Stimulated activated CD8-positive, alpha-beta memory T cell treated with anti-CD3 and anti-CD28 coated beads, Interleukin-7, amount 100 ng/mL, for 4 hours (primary cell): ENCODE data around the gene SRMS.
A peak's percentile ranks its signal among the peaks of the same experiment; 100 is the strongest.
"Not testable (repeated sequence)": the region's sequence is repeated elsewhere in the genome, so short reads cannot be mapped to it uniquely, and the experiment has no call there.

ENCODE experiments used
- DNase-seq, 2 donors: peaks; one replicate each; pipeline ENCODE4 v3.0.0-alpha.2; 2020; ENCODE audit warnings: low read depth in 2 of 2

SRMS gene

GRCh38 chr20:63578224-63579016 is 30.9 kb upstream of the SRMS start:
- no peak for DNase-seq

DNA sequence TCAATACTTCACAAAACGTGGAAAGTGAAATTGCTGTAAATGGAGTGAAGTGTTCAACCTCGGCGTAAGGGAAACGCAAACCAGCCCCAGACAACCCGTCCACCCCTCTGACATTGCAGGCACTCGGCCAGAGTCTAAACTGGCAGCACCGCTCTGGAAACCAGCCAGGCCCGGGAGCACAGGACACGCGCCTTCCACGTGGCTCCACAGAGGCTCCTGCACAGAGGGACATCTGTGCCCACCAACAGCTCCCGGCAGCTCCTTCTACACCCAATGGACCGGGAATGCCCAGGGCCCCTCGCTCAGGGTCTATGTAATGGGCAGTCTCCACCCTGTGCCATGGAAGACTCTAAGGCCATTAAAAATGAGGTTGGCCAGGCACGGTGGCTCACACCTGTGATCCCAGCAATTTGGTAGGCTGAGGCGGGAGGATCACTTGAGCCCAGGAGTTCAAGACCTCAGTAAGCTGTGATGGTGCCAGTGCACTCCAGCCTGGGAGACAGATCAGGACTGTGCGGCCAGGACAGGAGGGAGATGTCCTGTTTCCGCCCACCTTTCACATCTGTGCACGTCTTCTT is 29.9 kb upstream of the SRMS start:
- no peak for DNase-seq

- DNase-seq, result no peak
Observed at GRCh38 chr20:63576311-63576710, 28.8 kb upstream of the SRMS start.

- no peak for DNase-seq
Observed at GRCh38 chr20:63574829-63575743, 27.5 kb upstream of the SRMS start.

DNA sequence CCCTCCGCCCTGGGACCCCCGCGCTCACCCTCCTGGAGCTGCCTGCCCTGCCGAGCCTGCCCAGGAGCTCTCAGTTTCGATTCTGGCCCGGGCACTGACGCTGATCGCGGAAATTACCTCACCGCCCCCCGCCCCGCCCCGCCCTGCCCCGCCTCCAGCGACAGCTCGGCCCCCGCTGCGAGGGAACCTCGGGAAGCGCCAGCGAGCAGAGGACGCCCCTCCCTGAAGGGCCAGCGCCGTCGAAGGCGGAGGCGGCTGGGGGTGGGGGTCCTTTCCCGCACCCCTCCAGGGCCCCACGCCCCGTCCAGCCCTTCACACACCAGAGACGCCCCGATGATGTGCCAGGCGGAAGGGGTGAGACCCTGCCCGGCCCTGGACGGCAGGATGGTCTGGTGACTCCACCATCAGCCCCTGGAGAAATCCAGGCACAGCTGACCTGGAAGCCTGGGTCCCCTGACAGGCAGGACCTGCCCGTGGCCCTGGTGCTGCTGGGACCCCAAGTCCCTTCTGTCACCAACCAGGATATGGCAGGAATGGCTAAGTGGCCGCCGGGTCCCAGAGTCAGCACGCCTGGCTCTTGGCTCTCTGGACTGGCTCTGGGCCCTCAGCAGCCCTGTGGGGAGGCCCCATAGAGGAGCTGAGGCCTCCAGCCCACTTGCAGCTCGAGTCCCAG is 26.7 kb upstream of the SRMS start, which contains the start of gene HELZ2:
HELZ2 (minus strand) TSS at position 84 of the 673 bp plus-strand sequence. CDS start 1,854 bp downstream, outside the sequence.
- DNase-seq, result peak; percentile 61 to 62

- DNase-seq, result no peak
Observed at GRCh38 chr20:63573647-63574131, 26.1 kb upstream of the SRMS start.

GRCh38 chr20:63572788-63573646 is 25.5 kb upstream of the SRMS start:
- no peak for DNase-seq

DNA sequence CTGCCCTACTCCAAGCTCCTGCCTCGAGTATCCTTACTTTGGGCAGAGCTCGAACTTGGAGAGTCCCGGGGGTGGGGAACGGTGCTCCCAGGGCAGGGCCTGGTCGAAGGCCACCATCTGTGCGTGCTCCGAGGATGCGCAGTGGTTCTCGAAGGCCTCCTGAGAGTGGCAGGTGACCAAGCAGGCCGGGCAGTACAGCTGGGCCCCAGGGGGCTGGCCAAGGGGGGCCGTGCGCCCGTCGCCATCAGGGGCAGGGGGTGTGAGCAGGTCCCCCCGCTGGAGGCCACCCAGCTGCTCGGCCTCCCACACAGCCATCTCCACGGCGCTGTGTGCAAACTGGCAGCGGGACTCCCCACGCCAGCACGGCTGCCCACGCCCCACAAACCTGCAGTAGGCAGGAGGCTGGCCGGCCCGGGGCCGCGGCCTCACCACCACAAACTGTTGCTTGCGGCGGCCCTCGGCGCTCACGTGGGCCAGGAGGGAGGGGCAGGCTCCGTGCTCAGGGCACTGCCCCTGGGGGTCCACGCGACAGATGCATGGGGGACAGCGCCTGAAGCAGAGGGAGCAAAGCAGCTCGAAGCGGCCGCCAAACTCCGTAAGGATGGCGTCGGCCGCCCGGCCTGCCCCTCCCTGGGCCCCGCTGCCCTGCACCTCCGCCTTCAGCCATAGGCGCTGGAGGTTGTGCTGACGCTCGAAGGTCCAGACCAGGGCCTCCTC is 24.7 kb upstream of the SRMS start:
- no peak for DNase-seq

DNA sequence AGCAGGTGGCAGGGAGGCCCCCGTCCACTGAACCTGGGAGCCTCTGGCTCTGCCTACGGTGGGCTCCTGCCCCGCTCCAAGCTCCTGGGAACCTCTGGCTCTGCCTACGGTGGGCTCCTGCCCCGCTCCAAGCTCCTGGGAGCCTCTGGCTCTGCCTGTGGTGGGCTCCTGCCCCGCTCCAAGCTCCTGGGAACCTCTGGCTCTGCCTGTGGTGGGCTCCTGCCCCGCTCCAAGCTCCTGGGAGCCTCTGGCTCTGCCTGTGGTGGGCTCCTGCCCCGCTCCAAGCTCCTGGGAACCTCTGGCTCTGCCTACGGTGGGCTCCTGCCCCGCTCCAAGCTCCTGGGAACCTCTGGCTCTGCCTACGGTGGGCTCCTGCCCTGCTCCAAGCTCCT is 23.5 kb upstream of the SRMS start:
- DNase-seq, result not testable (repeated sequence)

DNA sequence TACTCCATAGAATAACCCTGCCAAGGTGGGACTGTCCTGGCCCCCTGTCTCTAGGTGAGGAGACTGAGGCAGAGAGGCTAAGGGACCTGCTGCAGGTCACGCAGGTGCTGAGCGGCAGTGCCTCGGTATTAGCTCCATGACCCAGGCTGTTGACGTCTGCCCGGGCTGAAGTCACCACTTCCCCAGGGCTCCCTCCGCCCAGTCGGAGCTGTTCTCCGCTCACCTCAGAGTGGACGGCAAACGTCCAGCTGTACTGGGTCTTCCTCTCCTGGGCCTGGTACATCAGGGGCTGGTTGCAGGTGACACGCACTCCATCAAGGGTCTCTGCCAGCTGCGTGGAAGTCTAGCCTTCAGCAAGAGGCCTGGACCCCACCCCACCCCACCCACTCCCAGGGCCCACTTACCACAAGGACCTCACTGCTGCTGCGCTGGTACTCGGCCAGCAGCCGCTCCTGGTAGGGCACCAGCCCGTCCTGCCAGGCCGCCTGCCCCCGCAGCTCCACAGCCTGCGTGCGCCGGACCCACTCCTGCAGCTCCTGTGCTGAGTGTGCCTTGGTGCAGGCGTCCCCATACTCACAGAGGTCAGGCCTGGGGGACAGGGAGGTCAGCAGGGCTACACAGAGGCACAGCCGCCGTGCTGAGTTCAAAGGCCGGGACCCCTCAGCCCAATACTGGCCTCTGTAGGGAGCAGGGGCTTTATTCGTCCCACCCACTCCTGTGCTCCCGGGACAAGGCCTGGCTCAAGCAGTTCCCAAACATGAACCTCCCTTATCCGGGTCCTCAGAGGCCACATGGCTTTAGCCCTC is 22.9 kb upstream of the SRMS start:
- no peak for DNase-seq

DNA sequence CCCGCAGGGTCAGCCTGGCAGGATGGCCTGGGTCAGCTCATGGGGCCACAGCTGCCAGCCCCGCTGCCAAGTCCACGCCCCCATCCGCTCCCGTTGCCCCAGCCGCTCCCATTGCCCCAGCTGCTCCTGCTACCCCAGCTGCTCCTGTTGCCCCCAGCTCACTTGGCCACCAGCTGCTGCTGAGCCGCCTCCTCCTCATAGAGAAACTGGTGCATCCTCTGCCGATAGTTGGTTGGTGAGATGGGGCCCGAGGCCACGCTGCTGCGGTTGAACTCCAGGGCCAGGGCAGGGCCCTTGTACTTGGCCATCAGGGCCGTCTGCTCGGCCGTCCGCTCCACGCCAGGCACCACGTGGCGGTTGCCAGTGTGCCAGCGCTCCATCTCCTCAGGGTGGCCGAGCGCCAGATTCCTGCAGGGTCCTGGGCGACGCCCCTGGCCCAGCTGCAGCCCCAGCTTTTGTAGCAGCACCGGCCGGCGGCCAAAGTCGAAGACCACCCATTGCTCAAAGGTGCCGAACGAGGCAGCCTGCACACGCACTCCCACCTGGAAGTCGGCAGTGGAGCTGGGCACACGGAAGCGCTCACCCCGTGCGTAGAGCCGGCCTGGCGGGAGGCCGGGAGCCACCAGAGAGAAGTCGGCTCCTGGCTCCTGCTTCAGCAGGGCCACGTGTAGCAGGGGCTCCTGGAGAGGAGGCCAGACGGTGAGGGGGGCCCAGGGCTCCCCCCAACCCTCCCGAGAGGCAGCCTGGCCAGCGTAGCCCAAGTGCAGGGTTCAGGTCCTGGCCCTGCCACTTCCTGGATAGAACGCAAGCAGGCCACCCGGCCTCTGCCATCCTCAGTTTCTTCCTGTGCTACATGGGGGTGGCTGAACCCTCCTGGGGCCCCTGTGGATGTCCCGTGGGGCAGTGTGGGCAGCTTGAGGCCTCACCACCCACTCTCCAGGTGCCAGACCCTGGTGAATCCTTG is 21.7 kb upstream of the SRMS start:
- DNase-seq, result no peak

DNA sequence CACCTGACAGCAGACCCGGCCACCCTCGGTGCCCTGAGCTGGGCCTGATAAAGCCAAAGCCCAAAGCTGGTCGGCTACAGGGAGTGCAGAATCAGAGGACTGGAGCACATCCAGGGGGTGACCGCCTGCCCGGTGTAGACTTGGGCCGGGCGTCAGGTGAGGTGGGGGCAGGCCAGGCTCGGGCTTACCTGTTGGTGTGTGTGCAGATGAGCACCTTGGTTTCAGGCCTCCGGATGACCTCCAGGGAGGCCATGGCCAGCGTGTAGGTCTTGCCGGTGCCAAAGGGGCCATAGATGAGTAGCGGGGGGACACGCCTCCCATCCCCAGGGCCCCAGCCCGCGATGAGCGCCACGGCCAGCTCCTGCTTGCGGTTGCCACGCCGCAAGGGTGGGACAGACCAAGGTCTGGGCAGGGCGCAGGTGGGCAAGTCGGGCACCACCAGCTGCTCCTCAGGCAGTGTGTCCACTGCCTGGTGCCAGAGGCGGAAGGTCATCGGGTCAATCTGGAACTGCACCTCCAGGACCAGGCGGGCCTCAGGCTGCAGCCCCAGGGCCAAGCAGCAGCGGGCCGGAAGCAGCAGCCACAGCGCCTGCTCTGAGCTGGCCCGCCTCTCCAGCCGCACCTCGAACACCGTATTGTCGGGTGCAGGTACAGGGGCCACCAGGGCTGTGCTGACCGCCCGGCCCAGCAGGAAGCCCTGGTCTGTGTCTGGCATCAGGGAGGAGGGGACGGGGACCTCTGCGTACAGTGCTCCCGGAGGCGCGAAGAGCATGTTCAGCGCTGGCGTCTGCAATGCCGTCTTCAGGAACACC is 20.8 kb upstream of the SRMS start:
- no peak for DNase-seq

DNA sequence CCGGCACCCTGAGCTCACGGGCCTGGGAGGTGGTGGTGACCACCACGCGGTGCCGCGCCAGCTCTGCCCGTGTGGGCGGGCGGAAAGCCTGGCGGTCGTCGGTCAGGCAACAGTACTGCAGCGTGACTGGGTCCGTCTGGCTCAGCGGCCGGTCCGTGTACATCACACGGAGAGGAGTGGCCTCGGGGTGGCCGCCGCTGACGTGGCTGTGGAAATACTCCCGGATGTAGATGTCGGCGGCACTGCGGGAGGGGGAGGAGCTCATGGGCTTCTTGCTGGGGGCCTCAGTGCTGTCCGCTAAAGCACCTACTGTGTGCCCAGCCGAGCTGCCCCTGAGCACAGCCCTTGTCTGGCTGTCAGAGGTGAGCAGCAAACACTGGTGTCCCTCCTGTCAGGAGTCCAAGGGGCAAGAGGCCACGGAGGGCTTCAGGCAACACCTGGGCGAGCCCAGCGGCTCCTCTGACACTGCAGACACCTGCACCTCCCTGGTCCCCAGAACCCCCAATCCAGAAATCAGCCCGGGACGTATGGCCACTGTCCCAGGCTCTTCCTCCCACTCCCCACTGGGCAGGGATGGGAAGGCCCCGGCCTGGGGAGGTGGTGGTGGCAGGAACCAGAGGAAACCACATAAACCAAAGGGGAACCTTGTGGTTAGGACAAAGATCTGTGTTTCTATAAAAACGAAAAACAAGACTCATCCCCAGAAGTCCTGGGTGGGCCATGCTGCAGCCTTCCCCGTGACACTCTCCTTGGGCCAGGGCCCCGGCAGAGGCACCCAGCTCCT is 20.0 kb upstream of the SRMS start:
- DNase-seq, result peak; percentile 19 to 59

DNA sequence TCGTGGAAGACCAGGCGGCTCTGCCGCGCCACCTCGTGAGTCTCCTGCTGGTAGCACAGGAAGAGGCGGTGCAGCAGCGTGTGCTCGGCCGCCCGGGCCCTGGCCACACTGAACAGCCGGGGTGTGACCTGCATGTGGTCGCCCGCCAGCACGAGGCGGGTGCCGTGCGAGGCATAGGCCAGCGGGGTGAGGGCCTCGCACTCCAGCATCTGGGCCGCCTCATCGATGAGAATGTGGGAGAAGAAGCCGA is 19.5 kb upstream of the SRMS start:
- DNase-seq, result no peak

DNA sequence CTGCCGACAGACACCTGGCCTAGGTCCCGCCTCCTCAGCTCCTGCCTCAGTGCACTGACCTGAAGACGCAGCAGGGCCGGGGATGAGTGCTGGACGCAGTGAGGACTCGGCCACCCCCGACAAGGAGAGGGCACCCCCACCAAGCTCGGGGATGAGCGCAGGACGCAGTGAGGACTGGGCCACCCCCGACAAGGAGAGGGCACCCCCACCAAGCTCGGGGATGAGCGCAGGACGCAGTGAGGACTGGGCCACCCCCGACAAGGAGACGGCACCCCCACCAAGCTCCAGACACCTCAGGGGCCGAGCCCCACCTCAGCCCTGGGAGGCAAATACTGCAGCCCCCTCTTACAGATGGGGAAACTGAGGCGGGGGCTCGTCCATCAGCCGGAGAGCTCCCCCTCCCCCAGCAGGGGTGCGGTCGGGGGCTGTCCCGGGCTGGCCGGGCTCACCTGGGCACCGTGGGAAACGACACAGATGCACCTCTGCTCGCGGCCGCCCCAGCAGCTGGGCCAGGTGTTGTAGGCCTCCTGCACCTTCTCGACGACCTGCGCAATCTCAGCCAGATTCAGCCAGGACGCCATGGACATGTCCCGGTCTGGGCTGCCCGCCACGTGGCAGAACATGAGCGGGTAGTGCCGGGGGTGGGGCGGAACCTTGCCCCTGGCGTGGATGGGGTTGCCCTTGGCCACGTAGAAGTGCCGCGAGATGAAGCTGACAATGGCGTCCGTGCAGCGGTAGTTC is 19.0 kb upstream of the SRMS start:
- DNase-seq, result no peak
